CD8-positive, alpha-beta memory T cell (primary cell): ENCODE measurements around the gene TMPRSS15. TPM values are rescaled to one million over a fixed set of nuclear protein-coding genes. Genes with fewer than 3 reads are reported as not detected.
"Not testable (repeated sequence)": the region's sequence is repeated elsewhere in the genome, so short reads cannot be mapped to it uniquely, and the experiment has no call there.

ENCODE experiments used
- CTCF ChIA-PET: fragments of 350-600 bp; sonication (Branson Sonifier 250); formaldehyde crosslinking; loops from one replicate; lab custom pipeline; 2021; ENCODE audit warnings: antibody characterized with exemption; lab: Charles Lee
- POLR2A ChIA-PET: fragments of 350-600 bp; sonication (Branson Sonifier 250); formaldehyde crosslinking; loops from one replicate; lab custom pipeline; 2021; ENCODE audit warnings: antibody characterized with exemption; lab: Charles Lee
- DNase-seq, 5 donors: peaks; one replicate each; pipeline versions ENCODE4 v3.0.0 to v3.0.0-alpha.2; 2020 to 2022; ENCODE audit warnings: mixed read lengths in 1 of 5
- H3K27ac ChIP-seq: one replicate; pipeline ENCODE4 v1.7.0; 2013; ENCODE audit warnings: low read depth, mild to moderate bottlenecking, low read length, moderate library complexity
- H3K27me3 ChIP-seq: 2 replicates; pipeline ENCODE4 v1.7.0; 2013; ENCODE audit warnings: low read length, mild to moderate bottlenecking; ENCODE audit not compliant: insufficient read depth, poor library complexity, severe bottlenecking
- H3K36me3 ChIP-seq: 2 replicates; pipeline ENCODE4 v1.7.0; 2013; ENCODE audit warnings: mild to moderate bottlenecking, low read length, moderate library complexity; ENCODE audit not compliant: insufficient read depth
- H3K4me1 ChIP-seq: 2 replicates; pipeline ENCODE4 v1.7.0; 2013; ENCODE audit warnings: mild to moderate bottlenecking, low read length, moderate library complexity; ENCODE audit not compliant: insufficient read depth
- H3K4me3 ChIP-seq: 2 replicates; pipeline ENCODE4 v1.7.0; 2013; ENCODE audit warnings: mild to moderate bottlenecking, low read length
- H3K9me3 ChIP-seq: 2 replicates; pipeline ENCODE4 v1.7.0; 2013; ENCODE audit warnings: mild to moderate bottlenecking, low read length
- H3K27ac Mint-ChIP-seq, 8 donors: one replicate each; pipeline ENCODE4 v1.8.0; 2020 to 2021; ENCODE audit warnings: mixed read lengths in 8 of 8, mild to moderate bottlenecking in 6 of 8, inconsistent platforms in 3 of 8, moderate library complexity in 3 of 8
- H3K27me3 Mint-ChIP-seq, 2 donors: one replicate each; pipeline ENCODE4 v1.8.0; 2020 to 2021; ENCODE audit warnings: mixed read lengths in 2 of 2, mild to moderate bottlenecking in 1 of 2, moderate library complexity in 1 of 2
- H3K36me3 Mint-ChIP-seq, 3 donors: one replicate each; pipeline ENCODE4 v1.8.0; 2020 to 2021; ENCODE audit warnings: mixed read lengths in 3 of 3, inconsistent platforms in 1 of 3, mild to moderate bottlenecking in 1 of 3
- H3K4me1 Mint-ChIP-seq, 3 donors: one replicate each; pipeline ENCODE4 v1.8.0; 2020 to 2021; ENCODE audit warnings: mixed read lengths in 3 of 3, inconsistent platforms in 1 of 3, mild to moderate bottlenecking in 1 of 3
- H3K4me3 Mint-ChIP-seq, 7 donors: one replicate each; pipeline ENCODE4 v1.8.0; 2020 to 2021; ENCODE audit warnings: mixed read lengths in 7 of 7, mild to moderate bottlenecking in 6 of 7, moderate library complexity in 4 of 7, inconsistent platforms in 2 of 7
- H3K9me3 Mint-ChIP-seq, 5 donors: one replicate each; pipeline ENCODE4 v1.8.0; 2020 to 2022; ENCODE audit warnings: mixed read lengths in 5 of 5, mild to moderate bottlenecking in 3 of 5, moderate library complexity in 2 of 5, inconsistent platforms in 1 of 5
- polyA plus RNA-seq: library from polyadenylated mRNA; unstranded; fragments of 300-500 nt; fragmentation: Illumina TruSeq; gene quantifications from one replicate; pipeline ENCODE4 v1.2.3, GENCODE V29; 2021
- total RNA-seq, 2 experiments: library from RNA; stranded (reverse); gene quantifications; one replicate each; pipeline ENCODE4 v1.2.3, GENCODE V29; 2021

The TMPRSS15 gene
- total and polyA plus RNA-seq, 3 experiments from 2014 or later: not detected

DNA sequence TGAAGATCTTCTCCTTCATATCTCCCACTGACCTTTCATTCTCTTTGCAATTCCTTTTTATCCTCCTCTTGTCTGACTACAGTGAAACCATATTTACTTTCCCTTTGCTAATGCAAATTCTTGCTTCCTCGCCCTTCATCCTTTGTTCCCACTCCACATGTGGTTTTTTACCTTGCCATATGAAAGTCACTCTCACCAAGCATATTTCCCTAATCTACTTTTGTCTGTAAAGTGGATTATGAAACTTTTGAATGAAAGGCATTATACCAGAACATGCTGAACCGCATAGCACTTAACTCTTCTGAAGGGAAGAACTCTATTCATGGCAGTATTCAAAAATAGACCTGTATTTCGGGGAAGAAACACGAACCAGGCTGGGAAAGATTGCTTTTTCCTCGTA, 8.0 kb upstream of the TMPRSS15 start:
- Mint-ChIP-seq H3K27ac (no peak overlapping the region), H3K4me1 (no peaks in the 10 kb centered on the region)

DNA sequence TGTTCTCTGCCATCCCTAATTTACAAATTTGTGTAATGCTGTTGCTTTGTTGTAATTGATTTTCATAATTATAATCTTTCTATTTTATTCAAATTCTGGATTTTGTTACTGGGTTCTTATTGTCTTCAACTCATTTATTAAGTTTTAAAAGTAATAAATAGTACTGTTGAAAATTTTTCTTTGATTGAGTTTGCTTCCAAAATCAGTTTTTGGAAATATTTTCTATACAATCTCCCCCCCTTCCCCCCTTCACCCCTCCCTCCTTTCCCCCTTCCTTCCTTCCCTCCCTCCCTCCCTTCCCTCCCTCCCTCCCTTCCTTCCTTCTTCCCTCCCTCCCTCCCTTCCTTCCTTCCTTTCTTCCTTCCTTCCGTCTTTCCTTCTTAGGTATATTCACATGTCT, 6.0 kb upstream of the TMPRSS15 start:
- no peak overlapping the region for H3K27ac Mint-ChIP-seq
- Histone ChIP-seq H3K27me3 (no peaks in the 10 kb centered on the region), H3K36me3 (no peaks in the 10 kb centered on the region), H3K27ac (no peak overlapping the region), H3K4me1 (no peaks in the 10 kb centered on the region), H3K9me3 (no peaks in the 10 kb centered on the region), H3K4me3 (no peak overlapping the region)
- DNase-seq: no peak
- H3K4me3 Mint-ChIP-seq: no peak overlapping the region
- H3K9me3 Mint-ChIP-seq: peaks cover 0 to 4% (median 0%) of the 10 kb centered on the region in 5 donors
- H3K36me3 Mint-ChIP-seq: no peaks in the 10 kb centered on the region
- ChIA-PET POLR2A (no interaction called here), CTCF (no interaction called here)
- H3K27me3 Mint-ChIP-seq: peaks cover 0 to 1% of the 10 kb centered on the region in 2 donors
- H3K4me1 Mint-ChIP-seq: no peaks in the 10 kb centered on the region

More for the DNA sequence above, 8.0 kb upstream of the TMPRSS15 start:
- Histone ChIP-seq H3K9me3 (no peaks in the 10 kb centered on the region), H3K4me3 (no peak overlapping the region), H3K27me3 (no peaks in the 10 kb centered on the region), H3K4me1 (no peaks in the 10 kb centered on the region), H3K27ac (no peak overlapping the region), H3K36me3 (no peaks in the 10 kb centered on the region)
- no peaks in the 10 kb centered on the region for H3K36me3 Mint-ChIP-seq
- no peak overlapping the region for H3K4me3 Mint-ChIP-seq
- ChIA-PET CTCF (no interaction called here), POLR2A (no interaction called here)
- no peak for DNase-seq
- peaks cover 0 to 9% (median 4%) of the 10 kb centered on the region in 5 donors for H3K9me3 Mint-ChIP-seq
- peaks cover 0 to 1% of the 10 kb centered on the region in 2 donors for H3K27me3 Mint-ChIP-seq

DNA sequence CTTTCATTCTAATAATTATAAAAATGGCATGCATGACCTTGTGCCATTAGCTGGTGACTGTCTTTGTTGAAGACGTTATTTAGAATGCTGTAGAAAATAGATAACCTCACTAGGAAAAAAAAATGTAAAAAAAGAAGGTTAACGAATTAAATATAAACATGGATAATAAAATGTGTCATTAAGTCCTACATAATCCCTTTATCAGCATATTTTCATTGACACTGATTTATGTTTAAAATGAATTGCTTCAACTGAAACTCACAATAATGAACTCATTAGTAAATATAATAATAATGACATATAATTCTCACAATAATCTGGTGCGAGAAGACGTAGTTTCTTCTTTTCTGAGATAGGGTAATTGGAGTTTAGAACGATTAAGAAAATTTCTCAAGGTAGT, 4.7 kb downstream of the TMPRSS15 start:
- no peaks in the 10 kb centered on the region for H3K4me1 ChIP-seq
- H3K36me3 ChIP-seq: no peaks in the 10 kb centered on the region
- no peaks in the 10 kb centered on the region for H3K36me3 Mint-ChIP-seq
- H3K9me3 Mint-ChIP-seq: peaks cover 0 to 17% (median 0%) of the 10 kb centered on the region in 5 donors
- no peaks in the 10 kb centered on the region for H3K9me3 ChIP-seq
- no peak for DNase-seq
- CTCF ChIA-PET: no interaction called here
- H3K27me3 Mint-ChIP-seq: no peaks in the 10 kb centered on the region
- no peak overlapping the region for H3K27ac ChIP-seq
- no peak overlapping the region for H3K27ac Mint-ChIP-seq
- no peaks in the 10 kb centered on the region for H3K4me1 Mint-ChIP-seq
- no peaks in the 10 kb centered on the region for H3K27me3 ChIP-seq
- no peak overlapping the region for H3K4me3 Mint-ChIP-seq
- POLR2A ChIA-PET: no interaction called here
- H3K4me3 ChIP-seq: no peak overlapping the region

DNA sequence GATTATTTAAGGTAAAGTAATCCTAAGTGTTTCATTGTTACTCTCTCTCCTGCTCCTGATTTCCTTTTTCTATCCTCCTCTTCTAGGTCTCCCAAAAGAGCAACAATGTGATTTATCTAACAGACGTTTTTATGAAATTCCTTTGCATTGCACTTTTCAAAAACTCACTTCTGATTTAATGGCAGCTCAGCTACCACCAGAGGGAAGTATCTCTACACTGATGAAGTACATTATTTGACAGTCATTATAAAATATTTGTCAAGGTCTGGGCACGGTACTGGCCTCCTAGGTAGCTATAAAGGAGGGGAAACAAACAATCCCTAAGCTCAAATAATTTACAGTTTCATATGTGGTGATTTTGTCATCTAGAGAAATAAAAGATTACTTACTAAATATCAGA, 15.6 kb downstream of the TMPRSS15 start:
- H3K27me3 Mint-ChIP-seq: peaks cover 0 to 2% of the 10 kb centered on the region in 2 donors
- H3K4me3 ChIP-seq: no peak overlapping the region
- H3K9me3 ChIP-seq: no peaks in the 10 kb centered on the region
- ChIA-PET POLR2A (no interaction called here), CTCF (no interaction called here)
- H3K27ac ChIP-seq: no peak overlapping the region
- H3K27me3 ChIP-seq: no peaks in the 10 kb centered on the region
- peaks cover 3 to 10% (median 4%) of the 10 kb centered on the region in 5 donors for H3K9me3 Mint-ChIP-seq
- H3K4me1 Mint-ChIP-seq: no peaks in the 10 kb centered on the region
- H3K4me1 ChIP-seq: no peaks in the 10 kb centered on the region
- no peaks in the 10 kb centered on the region for H3K36me3 ChIP-seq
- no peaks in the 10 kb centered on the region for H3K36me3 Mint-ChIP-seq
- no peak overlapping the region for H3K4me3 Mint-ChIP-seq
- no peak overlapping the region for H3K27ac Mint-ChIP-seq
- DNase-seq: no peak

DNA sequence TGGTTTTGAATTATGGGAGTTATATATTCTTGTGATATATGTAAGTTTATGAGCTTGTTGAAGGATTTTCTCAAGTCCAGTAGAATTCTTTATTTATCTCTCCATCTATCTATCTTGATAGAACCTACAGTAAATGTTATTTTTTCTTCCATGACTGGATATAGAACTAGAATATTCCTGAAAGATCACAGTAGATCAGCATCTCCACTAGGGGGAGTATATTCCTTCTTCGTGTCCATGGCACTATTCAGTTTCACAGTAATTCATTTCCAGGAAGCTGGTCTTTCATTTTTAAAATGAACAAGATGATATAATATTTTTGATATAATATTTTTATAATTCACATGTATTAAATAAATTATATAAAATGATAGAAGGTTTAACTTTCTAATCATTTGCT, 18.8 kb downstream of the TMPRSS15 start:
- Mint-ChIP-seq H3K36me3 (no peaks in the 10 kb centered on the region), H3K9me3 (peaks cover 0 to 8% (median 4%) of the 10 kb centered on the region in 5 donors), H3K4me1 (no peaks in the 10 kb centered on the region), H3K27me3 (peaks cover 0 to 2% of the 10 kb centered on the region in 2 donors), H3K27ac (no peak overlapping the region), H3K4me3 (no peak overlapping the region)
- no peaks in the 10 kb centered on the region for H3K4me1 ChIP-seq
- DNase-seq: no peak
- ChIA-PET POLR2A (no interaction called here), CTCF (no interaction called here)
- no peaks in the 10 kb centered on the region for H3K9me3 ChIP-seq
- no peak overlapping the region for H3K27ac ChIP-seq
- H3K36me3 ChIP-seq: no peaks in the 10 kb centered on the region
- no peak overlapping the region for H3K4me3 ChIP-seq
- H3K27me3 ChIP-seq: no peaks in the 10 kb centered on the region

DNA sequence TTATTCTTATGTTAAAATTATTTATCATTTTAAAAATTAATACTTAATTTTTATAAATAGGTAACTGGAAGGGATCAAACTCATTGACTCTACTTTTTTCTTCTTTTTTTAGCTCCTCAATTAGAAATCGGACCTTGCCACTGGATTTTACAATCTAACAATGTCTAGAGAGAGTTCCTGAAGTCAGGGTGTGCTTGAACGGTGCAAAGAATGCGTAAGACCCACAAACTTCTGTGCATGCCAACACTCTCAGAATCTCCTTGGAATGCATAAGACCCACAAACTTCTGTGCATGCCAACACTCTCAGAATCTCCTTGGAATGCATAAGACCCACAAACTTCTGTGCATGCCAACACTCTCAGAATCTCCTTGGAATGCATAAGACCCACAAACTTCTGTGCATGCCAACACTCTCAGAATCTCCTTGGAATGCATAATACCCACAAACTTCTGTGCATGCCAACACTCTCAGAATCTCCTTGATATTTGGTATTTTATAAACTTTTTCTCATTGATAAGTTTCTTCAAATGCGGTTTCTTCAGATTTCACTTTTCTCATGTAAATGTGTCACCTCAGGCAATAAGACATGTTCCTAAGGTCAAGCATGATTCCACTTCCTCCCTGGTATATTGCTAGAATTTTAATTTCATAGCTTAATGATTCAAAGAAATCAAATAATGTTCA, 20.5 kb downstream of the TMPRSS15 start:
- H3K27me3 ChIP-seq, DNase-seq, H3K36me3 ChIP-seq, H3K27me3 Mint-ChIP-seq, H3K4me1 ChIP-seq, H3K9me3 Mint-ChIP-seq, H3K4me3 Mint-ChIP-seq, H3K4me1 Mint-ChIP-seq, CTCF ChIA-PET, POLR2A ChIA-PET, H3K9me3 ChIP-seq, H3K4me3 ChIP-seq, H3K36me3 Mint-ChIP-seq, H3K27ac ChIP-seq, H3K27ac Mint-ChIP-seq: not testable (repeated sequence)

DNA sequence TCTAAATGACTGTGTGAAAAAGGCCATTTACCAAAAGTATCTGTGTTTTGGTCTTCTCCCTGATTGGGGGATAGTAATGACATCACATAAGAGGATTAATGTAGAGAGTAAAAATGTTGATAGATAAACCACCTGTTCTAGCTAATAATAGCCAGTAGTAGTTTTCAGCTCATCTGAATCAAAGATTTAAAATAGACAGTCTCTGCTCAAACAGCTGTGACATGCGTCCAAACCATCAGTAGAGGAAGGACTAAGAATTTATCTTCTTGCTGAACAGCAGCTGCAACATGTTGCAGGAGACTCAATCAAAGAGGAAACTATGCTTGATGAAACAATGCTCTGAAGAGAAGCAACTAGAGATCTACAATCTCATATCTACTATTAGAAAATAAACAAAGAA, 21.4 kb downstream of the TMPRSS15 start:
- H3K36me3 ChIP-seq: no peaks in the 10 kb centered on the region
- no peaks in the 10 kb centered on the region for H3K4me1 ChIP-seq
- Mint-ChIP-seq H3K27ac (no peak overlapping the region), H3K4me3 (no peak overlapping the region), H3K36me3 (no peaks in the 10 kb centered on the region), H3K27me3 (no peaks in the 10 kb centered on the region), H3K4me1 (no peaks in the 10 kb centered on the region), H3K9me3 (peaks cover 0 to 8% (median 0%) of the 10 kb centered on the region in 5 donors)
- no peaks in the 10 kb centered on the region for H3K27me3 ChIP-seq
- H3K27ac ChIP-seq: no peak overlapping the region
- DNase-seq: no peak
- no peak overlapping the region for H3K4me3 ChIP-seq
- ChIA-PET CTCF (no interaction called here), POLR2A (no interaction called here)
- H3K9me3 ChIP-seq: no peaks in the 10 kb centered on the region

DNA sequence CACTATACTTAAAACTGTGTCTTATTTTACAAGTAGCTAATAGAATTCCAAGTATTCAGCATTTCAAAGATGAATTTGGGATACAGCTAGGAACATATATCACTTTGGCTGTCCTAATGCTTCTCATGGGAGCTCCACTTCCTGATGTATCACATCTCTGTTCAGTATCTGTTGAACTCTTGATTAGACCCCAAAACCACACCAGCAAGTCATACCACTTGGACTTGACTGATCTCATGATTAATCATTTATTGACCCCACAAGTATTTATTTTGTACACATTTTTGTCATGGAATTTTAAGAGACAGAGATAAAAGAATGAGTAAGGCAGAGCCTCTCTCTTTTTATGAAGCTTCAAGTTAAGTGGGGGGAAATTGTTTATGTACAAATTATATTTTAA, 30.0 kb downstream of the TMPRSS15 start:
- Mint-ChIP-seq H3K4me3 (no peak overlapping the region), H3K36me3 (no peaks in the 10 kb centered on the region), H3K4me1 (no peaks in the 10 kb centered on the region), H3K27ac (no peak overlapping the region), H3K9me3 (peaks cover 0 to 3% (median 0%) of the 10 kb centered on the region in 5 donors), H3K27me3 (no peaks in the 10 kb centered on the region)
- H3K36me3 ChIP-seq: no peaks in the 10 kb centered on the region
- ChIA-PET POLR2A (no interaction called here), CTCF (no interaction called here)
- no peak overlapping the region for H3K4me3 ChIP-seq
- H3K27me3 ChIP-seq: no peaks in the 10 kb centered on the region
- no peaks in the 10 kb centered on the region for H3K4me1 ChIP-seq
- no peak overlapping the region for H3K27ac ChIP-seq
- no peak for DNase-seq
- H3K9me3 ChIP-seq: no peaks in the 10 kb centered on the region
